Fibroblast of lung (primary cell): ENCODE results near the gene CRB1. TPM values are rescaled to one million over a fixed set of nuclear protein-coding genes. Genes with fewer than 3 reads are reported as not detected.

ENCODE experiments used
- DNase-seq, 2 donors: peaks; one replicate each; pipeline versions ENCODE4 v3.0.0 to v3.0.0-alpha.2; 2010; ENCODE audit warnings: low read depth in 2 of 2
- H2AFZ ChIP-seq: 2 replicates; pipeline ENCODE4 v1.5.1; 2012; ENCODE audit warnings: low read length, control low read depth, inconsistent platforms
- H3K27ac ChIP-seq: 2 replicates; pipeline ENCODE4 v1.5.1; 2011; ENCODE audit warnings: low read length, control low read depth; ENCODE audit not compliant: insufficient read depth
- H3K27me3 ChIP-seq: 2 replicates; pipeline ENCODE4 v1.5.1; 2011; ENCODE audit warnings: mild to moderate bottlenecking, low read length; ENCODE audit not compliant: control insufficient read depth, insufficient read depth
- H3K36me3 ChIP-seq: 2 replicates; pipeline ENCODE4 v1.5.1; 2011; ENCODE audit warnings: low read length; ENCODE audit not compliant: control insufficient read depth, insufficient read depth
- H3K4me1 ChIP-seq: 2 replicates; pipeline ENCODE4 v1.5.1; 2011; ENCODE audit warnings: low read length; ENCODE audit not compliant: control insufficient read depth, insufficient read depth; ENCODE audit errors: extremely low read depth
- H3K4me2 ChIP-seq: 2 replicates; pipeline ENCODE4 v1.5.1; 2011; ENCODE audit warnings: low read length, control low read depth; ENCODE audit not compliant: insufficient read depth; ENCODE audit errors: extremely low read depth
- H3K4me3 ChIP-seq, 4 experiments: fragments of 200-600 bp in 1 of 4; sonication (generic) in 1 of 4; replicated peaks in 1 of 4; 2 replicates each; pipeline ENCODE4 v1.5.1; 2011 to 2016; ENCODE audit warnings: low read length in 4 of 4, low read depth in 3 of 4, mild to moderate bottlenecking in 3 of 4, control low read depth in 2 of 4, inconsistent platforms in 1 of 4, mixed read lengths in 1 of 4; ENCODE audit not compliant: insufficient read depth in 1 of 4; ENCODE audit errors: control extremely low read depth in 1 of 4
- H3K79me2 ChIP-seq: 2 replicates; pipeline ENCODE4 v1.5.1; 2012; ENCODE audit warnings: mild to moderate bottlenecking, low read length, inconsistent platforms; ENCODE audit not compliant: control insufficient read depth, insufficient read depth
- H3K9ac ChIP-seq: 2 replicates; pipeline ENCODE4 v1.5.1; 2011; ENCODE audit warnings: mild to moderate bottlenecking, low read length, control low read depth; ENCODE audit not compliant: insufficient read depth
- H3K9me3 ChIP-seq: 2 replicates; pipeline ENCODE4 v1.5.1; 2012; ENCODE audit warnings: low read depth, low read length; ENCODE audit not compliant: control insufficient read depth, insufficient read depth
- H4K20me1 ChIP-seq: 2 replicates; pipeline ENCODE4 v1.5.1; 2011; ENCODE audit warnings: low read length; ENCODE audit not compliant: control insufficient read depth, insufficient read depth; ENCODE audit errors: extremely low read depth
- EZH2 ChIP-seq: IDR thresholded peaks from 2 replicates; pipeline ENCODE4 v1.5.1; 2012; ENCODE audit warnings: low read length, control low read depth, mild to moderate bottlenecking; ENCODE audit errors: missing control alignments
- polyA plus RNA-seq, 2 donors: library from polyadenylated mRNA; depleted of rRNA in 1 of 2; stranded (reverse) in 1 of 2; unstranded in 1 of 2; fragments of >200 nt; gene quantifications; 2 replicates each; pipeline ENCODE4 v1.2.1, GENCODE V29; 2011 to 2012; ENCODE audit warnings: missing spikeins in 1 of 2
- total RNA-seq: library from RNA; depleted of rRNA; stranded (reverse); fragments of >200 nt; gene quantifications from 2 replicates; pipeline ENCODE4 v1.2.1, GENCODE V29; 2014
- TF ChIP-seq, protein P1 (sequence below), 2 donors: IDR thresholded peaks in 1 of 2; conservative IDR thresholded peaks in 1 of 2; 1 replicate in 1 of 2; 2 replicates in 1 of 2; pipeline ENCODE4 v1.5.1; 2011 to 2012; ENCODE audit warnings: low read length in 2 of 2, control low read depth in 1 of 2, inconsistent platforms in 1 of 2, low read depth in 1 of 2, mild to moderate bottlenecking in 1 of 2

Gene CRB1
- total and polyA plus RNA-seq, 2 donors (not counting 1 experiment from before 2014, with no cell fraction given), result 0.05 to 0.66 TPM

DNA sequence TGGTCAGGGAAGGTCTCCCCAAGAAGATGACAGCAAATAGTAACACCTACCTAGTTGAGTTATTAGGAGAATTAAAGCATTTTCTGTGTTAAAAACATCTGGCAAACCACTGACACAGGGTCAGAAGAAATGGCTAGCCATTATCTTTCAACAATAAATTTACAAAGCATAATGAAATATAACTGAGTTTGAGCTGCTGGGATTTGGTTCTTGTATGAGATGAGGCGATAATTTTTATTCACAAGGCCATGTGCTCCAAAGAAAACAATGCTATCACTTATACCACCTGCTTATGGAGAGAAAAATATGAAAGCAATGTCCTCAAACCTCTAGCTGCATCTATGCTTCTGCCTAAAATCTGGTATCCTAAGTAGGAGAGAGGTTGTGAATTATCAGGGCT, 202.3 kb downstream of the CRB1 start:
- peaks cover 2% of the 10 kb centered on the region for H3K27me3 ChIP-seq
- no peak overlapping the region for H3K4me2 ChIP-seq
- H4K20me1 ChIP-seq, result no peaks in the 10 kb centered on the region
- H2AFZ ChIP-seq, result no peak overlapping the region
- H3K9me3 ChIP-seq, result no peaks in the 10 kb centered on the region
- DNase-seq, result peak in 1 of 2 donors; percentile 11
- H3K4me3 ChIP-seq, result no peak overlapping the region
- H3K79me2 ChIP-seq, result no peaks in the 10 kb centered on the region
- H3K4me1 ChIP-seq, result no peaks in the 10 kb centered on the region
- no peak overlapping the region for H3K9ac ChIP-seq
- no peaks in the 10 kb centered on the region for H3K36me3 ChIP-seq
- H3K27ac ChIP-seq, result no peak overlapping the region
- no peak for TF ChIP-seq EZH2
- TF ChIP-seq, protein P1, sequence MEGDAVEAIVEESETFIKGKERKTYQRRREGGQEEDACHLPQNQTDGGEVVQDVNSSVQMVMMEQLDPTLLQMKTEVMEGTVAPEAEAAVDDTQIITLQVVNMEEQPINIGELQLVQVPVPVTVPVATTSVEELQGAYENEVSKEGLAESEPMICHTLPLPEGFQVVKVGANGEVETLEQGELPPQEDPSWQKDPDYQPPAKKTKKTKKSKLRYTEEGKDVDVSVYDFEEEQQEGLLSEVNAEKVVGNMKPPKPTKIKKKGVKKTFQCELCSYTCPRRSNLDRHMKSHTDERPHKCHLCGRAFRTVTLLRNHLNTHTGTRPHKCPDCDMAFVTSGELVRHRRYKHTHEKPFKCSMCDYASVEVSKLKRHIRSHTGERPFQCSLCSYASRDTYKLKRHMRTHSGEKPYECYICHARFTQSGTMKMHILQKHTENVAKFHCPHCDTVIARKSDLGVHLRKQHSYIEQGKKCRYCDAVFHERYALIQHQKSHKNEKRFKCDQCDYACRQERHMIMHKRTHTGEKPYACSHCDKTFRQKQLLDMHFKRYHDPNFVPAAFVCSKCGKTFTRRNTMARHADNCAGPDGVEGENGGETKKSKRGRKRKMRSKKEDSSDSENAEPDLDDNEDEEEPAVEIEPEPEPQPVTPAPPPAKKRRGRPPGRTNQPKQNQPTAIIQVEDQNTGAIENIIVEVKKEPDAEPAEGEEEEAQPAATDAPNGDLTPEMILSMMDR (conservative IDR thresholded peaks at IDR 0.05 in 1 of 2, IDR thresholded peaks at IDR 0.05 in 1 of 2; ENCODE audit: low read depth in 1 of 2, low read length in 2 of 2), result no peak

DNA sequence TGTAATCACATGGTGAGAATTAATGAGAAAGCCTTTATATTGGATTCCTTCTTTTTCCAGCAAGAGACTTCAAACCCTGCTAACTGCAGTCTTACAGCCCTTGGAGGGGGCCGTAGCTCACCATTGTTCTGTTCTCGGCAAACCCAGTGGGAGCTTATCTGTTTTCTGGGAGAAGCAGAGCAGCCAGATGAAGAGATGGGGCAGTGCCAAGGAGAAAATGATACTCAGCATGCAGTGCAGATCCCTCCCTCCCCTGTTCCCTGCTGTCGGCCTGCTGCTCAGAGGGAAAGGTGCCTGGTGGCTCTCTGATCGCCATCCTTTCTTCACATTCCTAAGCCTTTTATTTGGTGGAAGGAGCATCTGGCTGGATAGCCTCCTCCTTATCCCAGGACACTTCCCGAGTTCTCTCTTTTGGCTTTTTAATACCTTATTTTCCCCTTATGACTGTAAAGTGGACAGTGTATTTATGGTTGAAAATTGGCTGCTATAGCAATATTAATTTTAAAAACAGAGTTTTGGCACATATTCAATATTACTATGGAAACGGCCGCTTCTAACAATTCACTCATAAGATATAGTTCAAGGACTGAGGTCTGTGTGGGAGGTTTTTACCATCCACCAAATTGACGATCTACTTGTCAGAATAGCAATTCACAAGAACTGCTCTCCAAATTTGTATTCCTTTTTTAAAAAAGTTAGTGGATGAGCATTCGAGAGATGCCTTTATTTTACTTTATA, 203.4 kb downstream of the CRB1 start:
- Histone ChIP-seq H3K4me2 (no peak overlapping the region), H3K79me2 (no peaks in the 10 kb centered on the region), H3K4me1 (no peaks in the 10 kb centered on the region), H3K9ac (no peak overlapping the region), H3K27ac (no peak overlapping the region), H2AFZ (no peak overlapping the region), H3K36me3 (no peaks in the 10 kb centered on the region), H4K20me1 (no peaks in the 10 kb centered on the region), H3K4me3 (no peak overlapping the region), H3K27me3 (peaks cover 2% of the 10 kb centered on the region), H3K9me3 (no peaks in the 10 kb centered on the region)
- DNase-seq, result peak; percentile 18 to 51
- TF ChIP-seq, protein P1 (conservative IDR thresholded peaks at IDR 0.05 in 1 of 2, IDR thresholded peaks at IDR 0.05 in 1 of 2; ENCODE audit: low read depth in 1 of 2, low read length in 2 of 2), result no peak
- TF ChIP-seq EZH2, result no peak

DNA sequence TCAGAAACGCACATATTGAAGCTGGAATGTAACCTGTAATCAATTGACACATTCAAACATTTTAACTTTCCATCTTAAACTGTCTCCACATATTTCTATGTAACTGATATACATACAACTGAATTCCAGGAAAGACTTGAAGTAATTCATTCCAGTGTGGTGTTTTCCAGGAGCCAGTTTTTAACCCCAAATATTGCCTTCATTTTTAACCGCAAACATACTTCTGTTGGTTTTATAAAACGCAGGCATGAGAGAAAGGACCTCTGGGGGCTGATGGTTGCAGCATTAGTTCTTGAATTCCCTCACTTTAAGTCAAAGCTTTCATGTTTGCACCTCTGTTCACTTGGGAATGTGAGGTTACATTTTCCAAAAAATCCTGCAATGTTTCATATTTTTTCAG, 204.1 kb downstream of the CRB1 start:
- Histone ChIP-seq H3K36me3 (no peaks in the 10 kb centered on the region), H3K4me2 (no peak overlapping the region), H3K27me3 (peaks cover 2% of the 10 kb centered on the region), H3K9me3 (no peaks in the 10 kb centered on the region), H3K27ac (no peak overlapping the region), H2AFZ (no peak overlapping the region), H3K4me1 (no peaks in the 10 kb centered on the region), H3K79me2 (no peaks in the 10 kb centered on the region), H3K4me3 (no peak overlapping the region), H4K20me1 (no peaks in the 10 kb centered on the region), H3K9ac (no peak overlapping the region)
- DNase-seq, result no peak
- TF ChIP-seq, protein P1 (conservative IDR thresholded peaks at IDR 0.05 in 1 of 2, IDR thresholded peaks at IDR 0.05 in 1 of 2; ENCODE audit: low read depth in 1 of 2, low read length in 2 of 2), result no peak
- no peak for TF ChIP-seq EZH2
